Caco-2 (cell line): ENCODE measurements around the gene PROX2. TPM values are rescaled to one million over a fixed set of nuclear protein-coding genes. Genes with fewer than 3 reads are reported as not detected.

Experiments used
- BruUV-seq: library from RNA; stranded (reverse); fragments of 400-500 nt; replicated peaks from 2 replicates; lab custom pipeline; 2021; lab: Mats Ljungman, UMichigan
- CTCF ChIA-PET: fragments of 300-600 bp; sonication (Branson Sonifier 250); formaldehyde crosslinking; loops from one replicate; lab custom pipeline; 2022; ENCODE audit warnings: antibody characterized with exemption; lab: Charles Lee
- POLR2A ChIA-PET: fragments of 300-600 bp; sonication (Branson Sonifier 250); formaldehyde crosslinking; loops from one replicate; lab custom pipeline; 2022; ENCODE audit warnings: antibody characterized with exemption; lab: Charles Lee
- DNase-seq, 2 experiments: peaks; one replicate each; pipeline versions ENCODE4 v3.0.0 to v3.0.0-alpha.2; 2020 to 2022
- H3K27me3 ChIP-seq: replicated peaks from 2 replicates; pipeline ENCODE4 v1.6.0; 2011; ENCODE audit warnings: low read length; ENCODE audit not compliant: control insufficient read depth, insufficient read depth
- H3K36me3 ChIP-seq: 2 replicates; pipeline ENCODE4 v1.5.1; 2011; ENCODE audit warnings: low read length; ENCODE audit not compliant: control insufficient read depth, insufficient read depth
- H3K4me1 ChIP-seq: fragments of 250-450 bp; sonication (Bioruptor Pico); 2 replicates; pipeline ENCODE4 v1.5.1; 2020; ENCODE audit warnings: mild to moderate bottlenecking
- H3K4me3 ChIP-seq: 2 replicates; pipeline ENCODE4 v1.5.1; 2011; ENCODE audit warnings: low read depth, mild to moderate bottlenecking, control low read depth, low read length
- H3K9me3 ChIP-seq: fragments of 250-450 bp; sonication (Bioruptor Pico); 2 replicates; pipeline ENCODE4 v1.5.1; 2020; ENCODE audit warnings: mild to moderate bottlenecking, moderate library complexity
- H3K27ac Mint-ChIP-seq: one replicate; pipeline ENCODE4 v1.8.0; 2022; ENCODE audit warnings: mixed read lengths; ENCODE audit not compliant: unreplicated experiment
- H3K27me3 Mint-ChIP-seq: one replicate; pipeline ENCODE4 v1.8.0; 2022; ENCODE audit warnings: mixed read lengths; ENCODE audit not compliant: insufficient read depth, unreplicated experiment
- H3K36me3 Mint-ChIP-seq: one replicate; pipeline ENCODE4 v1.8.0; 2022; ENCODE audit warnings: mild to moderate bottlenecking, mixed read lengths; ENCODE audit not compliant: insufficient read depth, unreplicated experiment
- H3K4me1 Mint-ChIP-seq: one replicate; pipeline ENCODE4 v1.8.0; 2022; ENCODE audit warnings: low read depth, mixed read lengths; ENCODE audit not compliant: unreplicated experiment
- H3K4me3 Mint-ChIP-seq: one replicate; pipeline ENCODE4 v1.8.0; 2022; ENCODE audit warnings: mild to moderate bottlenecking, moderate library complexity, mixed read lengths; ENCODE audit not compliant: unreplicated experiment
- H3K9me3 Mint-ChIP-seq: one replicate; pipeline ENCODE4 v1.8.0; 2022; ENCODE audit warnings: mixed read lengths; ENCODE audit not compliant: unreplicated experiment
- intact Hi-C: fragments of 100-400 bp; cut with micrococcal nuclease; formaldehyde crosslinking; loops from one replicate; pipeline ENCODE4 v1.10.0; 2022; ENCODE audit not compliant: unreplicated experiment
- total RNA-seq: library from RNA; stranded (reverse); gene quantifications from 2 replicates; pipeline ENCODE4 v1.2.3, GENCODE V29; 2022
- TF ChIP-seq, protein P1 (sequence below), 2 experiments: fragments of 200-600 bp in 1 of 2; IDR thresholded peaks; 1 replicate in 1 of 2; 2 replicates in 1 of 2; pipeline versions ENCODE4 v1.5.1 to v1.8.0; 2011 to 2022; ENCODE audit warnings: antibody characterized with exemption in 1 of 2, control low read depth in 1 of 2, inconsistent platforms in 1 of 2, low read depth in 1 of 2, low read length in 1 of 2, mild to moderate bottlenecking in 1 of 2, moderate library complexity in 1 of 2; ENCODE audit not compliant: insufficient read depth in 1 of 2, severe bottlenecking in 1 of 2, unreplicated experiment in 1 of 2

Gene PROX2
- total RNA-seq, 1 experiment from 2014 or later: not detected

DNA sequence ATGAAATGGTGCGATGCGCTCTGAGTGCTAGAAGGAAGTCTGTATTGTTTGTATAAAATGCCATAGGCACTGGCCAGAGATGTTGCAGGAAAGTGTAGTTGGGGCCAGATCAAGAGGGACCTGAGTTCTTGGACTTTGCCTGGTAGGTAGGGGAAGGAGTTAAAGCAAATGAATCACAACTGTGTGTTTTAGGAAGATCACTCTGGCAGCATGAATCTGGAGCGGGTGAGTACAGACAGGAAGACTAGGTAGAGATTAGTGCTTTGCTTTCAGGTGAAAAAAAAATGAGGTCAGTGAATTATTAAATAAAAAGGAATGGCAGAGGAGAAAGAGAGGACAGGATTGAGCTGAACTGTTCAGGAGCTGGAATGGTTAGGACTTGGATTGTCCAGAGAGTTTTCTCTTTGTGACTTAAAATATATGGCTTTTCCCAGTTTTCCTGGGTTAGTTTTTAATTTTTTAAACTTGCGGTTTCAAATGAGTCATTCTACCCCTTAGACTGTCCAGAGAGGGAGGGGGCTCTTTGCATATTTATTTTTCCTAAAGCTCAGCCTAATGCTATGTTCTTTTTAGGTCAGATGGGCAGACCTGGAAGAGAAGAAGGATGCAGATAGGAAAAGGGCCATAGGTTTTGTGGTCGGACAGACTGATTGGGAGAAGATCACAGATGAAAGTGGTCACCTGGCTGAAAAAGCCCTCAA, 41.1 kb downstream of the PROX2 start:
- Histone ChIP-seq H3K4me3 (no peak overlapping the region), H3K9me3 (no peaks in the 10 kb centered on the region), H3K4me1 (no peaks in the 10 kb centered on the region), H3K36me3 (no peaks in the 10 kb centered on the region), H3K27me3 (no peaks in the 10 kb centered on the region)
- TF ChIP-seq, protein P1, sequence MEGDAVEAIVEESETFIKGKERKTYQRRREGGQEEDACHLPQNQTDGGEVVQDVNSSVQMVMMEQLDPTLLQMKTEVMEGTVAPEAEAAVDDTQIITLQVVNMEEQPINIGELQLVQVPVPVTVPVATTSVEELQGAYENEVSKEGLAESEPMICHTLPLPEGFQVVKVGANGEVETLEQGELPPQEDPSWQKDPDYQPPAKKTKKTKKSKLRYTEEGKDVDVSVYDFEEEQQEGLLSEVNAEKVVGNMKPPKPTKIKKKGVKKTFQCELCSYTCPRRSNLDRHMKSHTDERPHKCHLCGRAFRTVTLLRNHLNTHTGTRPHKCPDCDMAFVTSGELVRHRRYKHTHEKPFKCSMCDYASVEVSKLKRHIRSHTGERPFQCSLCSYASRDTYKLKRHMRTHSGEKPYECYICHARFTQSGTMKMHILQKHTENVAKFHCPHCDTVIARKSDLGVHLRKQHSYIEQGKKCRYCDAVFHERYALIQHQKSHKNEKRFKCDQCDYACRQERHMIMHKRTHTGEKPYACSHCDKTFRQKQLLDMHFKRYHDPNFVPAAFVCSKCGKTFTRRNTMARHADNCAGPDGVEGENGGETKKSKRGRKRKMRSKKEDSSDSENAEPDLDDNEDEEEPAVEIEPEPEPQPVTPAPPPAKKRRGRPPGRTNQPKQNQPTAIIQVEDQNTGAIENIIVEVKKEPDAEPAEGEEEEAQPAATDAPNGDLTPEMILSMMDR (IDR thresholded peaks at IDR 0.05; ENCODE audit: insufficient read depth in 1 of 2, low read depth in 1 of 2, low read length in 1 of 2, severe bottlenecking in 1 of 2, unreplicated experiment in 1 of 2): no peak
- CTCF ChIA-PET: no interaction called here
- Mint-ChIP-seq H3K27ac (no peak overlapping the region), H3K9me3 (no peaks in the 10 kb centered on the region), H3K4me3 (no peak overlapping the region), H3K4me1 (peaks cover 6% of the 10 kb centered on the region), H3K36me3 (peaks cover 32% of the 10 kb centered on the region), H3K27me3 (no peaks in the 10 kb centered on the region)
- no TSS peak for BruUV-seq
- intact Hi-C loops: no loop called here
- POLR2A ChIA-PET: no interaction called here
- DNase-seq: no peak

DNA sequence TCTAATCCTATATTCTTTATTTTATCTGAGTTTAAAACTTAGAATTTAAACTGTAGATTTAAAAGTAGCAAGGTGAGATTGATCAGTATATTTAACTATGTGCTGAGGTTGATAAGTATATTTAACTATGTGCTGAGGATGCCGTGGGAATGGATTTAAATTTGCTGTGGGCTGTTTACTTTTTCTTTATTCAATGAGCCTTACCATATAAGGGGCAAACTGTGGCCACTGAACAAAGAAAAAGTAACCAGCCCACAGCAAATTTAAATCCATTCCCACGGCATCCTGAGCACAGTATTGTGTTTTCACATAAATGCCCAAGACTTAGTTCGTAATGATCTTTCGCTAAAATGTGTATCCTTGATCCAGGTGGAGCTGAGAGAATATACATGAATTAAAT, 43.1 kb downstream of the PROX2 start:
- no peak overlapping the region for H3K27ac Mint-ChIP-seq
- CTCF ChIA-PET: no interaction called here
- intact Hi-C loops: no loop called here

DNA sequence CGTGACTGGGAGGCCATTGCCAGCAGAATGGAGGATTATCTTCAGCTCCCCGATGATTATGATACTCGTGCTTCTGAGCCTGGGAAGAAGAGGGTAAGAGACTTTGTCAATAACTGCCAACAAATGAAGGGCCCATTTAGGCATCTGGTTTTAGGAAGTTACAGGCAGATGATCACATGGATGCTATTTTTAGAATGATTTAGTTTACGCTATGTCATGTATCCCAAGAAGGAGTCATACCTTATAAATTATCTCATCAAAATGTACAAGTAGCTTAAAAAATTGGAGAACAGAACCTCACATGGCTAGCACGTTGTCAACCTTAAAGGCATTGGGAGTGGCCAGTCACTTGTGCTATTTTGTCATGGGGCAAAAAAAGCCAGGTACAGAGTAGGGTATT, 46.7 kb downstream of the PROX2 start:
- DNase-seq: no peak
- no peak overlapping the region for H3K4me3 ChIP-seq
- no peaks in the 10 kb centered on the region; the same call in 1 of the 2 replicates for H3K36me3 ChIP-seq
- H3K4me1 Mint-ChIP-seq: no peaks in the 10 kb centered on the region
- no peaks in the 10 kb centered on the region for H3K27me3 ChIP-seq
- BruUV-seq: no TSS peak
- ChIA-PET CTCF (no interaction called here), POLR2A (no interaction called here)
- no peaks in the 10 kb centered on the region for H3K27me3 Mint-ChIP-seq
- intact Hi-C loops: no loop called here
- H3K9me3 Mint-ChIP-seq: no peaks in the 10 kb centered on the region
- H3K9me3 ChIP-seq: no peaks in the 10 kb centered on the region
- TF ChIP-seq, protein P1 (IDR thresholded peaks at IDR 0.05; ENCODE audit: insufficient read depth in 1 of 2, low read depth in 1 of 2, low read length in 1 of 2, severe bottlenecking in 1 of 2, unreplicated experiment in 1 of 2): no peak
- no peak overlapping the region for H3K27ac Mint-ChIP-seq
- peaks cover 32% of the 10 kb centered on the region for H3K36me3 Mint-ChIP-seq
- H3K4me1 ChIP-seq: no peaks in the 10 kb centered on the region
- H3K4me3 Mint-ChIP-seq: no peak overlapping the region

More for the DNA sequence above, 43.1 kb downstream of the PROX2 start:
- Histone ChIP-seq H3K9me3 (no peaks in the 10 kb centered on the region), H3K4me3 (no peak overlapping the region), H3K36me3 (no peaks in the 10 kb centered on the region), H3K27me3 (no peaks in the 10 kb centered on the region), H3K4me1 (no peaks in the 10 kb centered on the region)
- H3K27me3 Mint-ChIP-seq: no peaks in the 10 kb centered on the region
- BruUV-seq: no TSS peak
- peaks cover 36% of the 10 kb centered on the region for H3K36me3 Mint-ChIP-seq
- POLR2A ChIA-PET: no interaction called here
- no peak overlapping the region for H3K4me3 Mint-ChIP-seq
- H3K9me3 Mint-ChIP-seq: no peaks in the 10 kb centered on the region
- peaks cover 6% of the 10 kb centered on the region for H3K4me1 Mint-ChIP-seq
- DNase-seq: no peak
- TF ChIP-seq, protein P1 (IDR thresholded peaks at IDR 0.05; ENCODE audit: insufficient read depth in 1 of 2, low read depth in 1 of 2, low read length in 1 of 2, severe bottlenecking in 1 of 2, unreplicated experiment in 1 of 2): no peak
